H9 (cell line): Measurements from ENCODE around the gene CD81. TPM values are rescaled to one million over a fixed set of nuclear protein-coding genes. Genes with fewer than 3 reads are reported as not detected.

ENCODE experiments used
- DNase-seq: peaks from one replicate; pipeline ENCODE4 v3.0.0-alpha.2; 2017
- H2AFZ ChIP-seq: one replicate; pipeline ENCODE4 v1.6.1; 2013; ENCODE audit warnings: mild to moderate bottlenecking, low read length, control low read depth, moderate library complexity
- H2AK5ac ChIP-seq: 2 replicates; pipeline ENCODE4 v1.6.1; 2013; ENCODE audit warnings: low read length, control low read depth, mixed read lengths; ENCODE audit not compliant: insufficient read length
- H2BK120ac ChIP-seq: one replicate; pipeline ENCODE4 v1.6.1; 2013; ENCODE audit warnings: low read depth, mild to moderate bottlenecking, low read length, control low read depth, inconsistent platforms; ENCODE audit not compliant: poor library complexity, severe bottlenecking
- H2BK12ac ChIP-seq: 2 replicates; pipeline ENCODE4 v1.6.1; 2013; ENCODE audit warnings: low read length, control low read depth, mixed read lengths, low read depth; ENCODE audit not compliant: insufficient read length
- H2BK15ac ChIP-seq: 2 replicates; pipeline ENCODE4 v1.6.1; 2013; ENCODE audit warnings: low read depth, low read length, control low read depth
- H2BK20ac ChIP-seq: one replicate; pipeline ENCODE4 v1.6.1; 2013; ENCODE audit warnings: low read depth, mild to moderate bottlenecking, low read length, control low read depth, inconsistent platforms; ENCODE audit not compliant: poor library complexity, severe bottlenecking
- H2BK5ac ChIP-seq: 2 replicates; pipeline ENCODE4 v1.6.1; 2013; ENCODE audit warnings: low read length, control low read depth, mixed read lengths; ENCODE audit not compliant: insufficient read length
- H3K14ac ChIP-seq: 2 replicates; pipeline ENCODE4 v1.6.1; 2013; ENCODE audit warnings: low read length, control low read depth; ENCODE audit not compliant: insufficient read depth
- H3K18ac ChIP-seq: 2 replicates; pipeline ENCODE4 v1.6.1; 2013; ENCODE audit warnings: low read depth, mild to moderate bottlenecking, mixed read lengths, low read length, control low read depth; ENCODE audit not compliant: insufficient read length
- H3K23ac ChIP-seq: 2 replicates; pipeline ENCODE4 v1.6.1; 2013; ENCODE audit warnings: low read length, control low read depth, mixed read lengths, low read depth; ENCODE audit not compliant: insufficient read length
- H3K23me2 ChIP-seq: 2 replicates; pipeline ENCODE4 v1.6.1; 2013; ENCODE audit warnings: low read depth, mild to moderate bottlenecking, mixed read lengths, low read length, control low read depth; ENCODE audit not compliant: insufficient read length, poor library complexity, severe bottlenecking
- H3K27ac ChIP-seq: 2 replicates; pipeline ENCODE4 v1.5.1; 2013; ENCODE audit warnings: low read length, control low read depth, mixed read lengths, low read depth; ENCODE audit not compliant: insufficient read length
- H3K27me3 ChIP-seq: 2 replicates; pipeline ENCODE4 v1.6.1; 2013; ENCODE audit warnings: low read length, control low read depth, inconsistent platforms; ENCODE audit not compliant: insufficient read depth
- H3K4ac ChIP-seq: 2 replicates; pipeline ENCODE4 v1.6.1; 2013; ENCODE audit warnings: low read depth, mild to moderate bottlenecking, control low read depth, inconsistent platforms, low read length, moderate library complexity
- H3K4me1 ChIP-seq: 2 replicates; pipeline ENCODE4 v1.6.1; 2013; ENCODE audit warnings: low read length, control low read depth, inconsistent platforms; ENCODE audit not compliant: insufficient read depth
- H3K4me2 ChIP-seq: 2 replicates; pipeline ENCODE4 v1.6.1; 2013; ENCODE audit warnings: low read length, control low read depth, mixed read lengths; ENCODE audit not compliant: insufficient read length, insufficient read depth
- H3K56ac ChIP-seq: 2 replicates; pipeline ENCODE4 v1.6.1; 2013; ENCODE audit warnings: low read depth, mild to moderate bottlenecking, mixed read lengths, low read length, control low read depth; ENCODE audit not compliant: insufficient read length
- H3K79me1 ChIP-seq: 2 replicates; pipeline ENCODE4 v1.6.1; 2013; ENCODE audit warnings: low read depth, mild to moderate bottlenecking, moderate library complexity, low read length, control low read depth, inconsistent platforms; ENCODE audit not compliant: insufficient read depth, poor library complexity, severe bottlenecking
- H3K79me2 ChIP-seq: 2 replicates; pipeline ENCODE4 v1.6.1; 2013; ENCODE audit warnings: low read length, control low read depth, inconsistent platforms; ENCODE audit not compliant: insufficient read depth
- H3K9ac ChIP-seq: 2 replicates; pipeline ENCODE4 v1.6.1; 2013; ENCODE audit warnings: low read length, control low read depth, mixed read lengths; ENCODE audit not compliant: insufficient read length; ENCODE audit errors: extremely low read depth
- H3K9me3 ChIP-seq: one replicate; pipeline ENCODE4 v1.6.1; 2013; ENCODE audit warnings: low read depth, low read length, inconsistent platforms; ENCODE audit not compliant: control insufficient read depth
- H3T11ph ChIP-seq: one replicate; pipeline ENCODE4 v1.6.1; 2013; ENCODE audit warnings: mild to moderate bottlenecking, low read length, control low read depth, inconsistent platforms
- H4K20me1 ChIP-seq: one replicate; pipeline ENCODE4 v1.6.1; 2013; ENCODE audit not compliant: control insufficient read depth, insufficient read length, insufficient read depth
- H4K5ac ChIP-seq: 2 replicates; pipeline ENCODE4 v1.6.1; 2013; ENCODE audit warnings: low read depth, mild to moderate bottlenecking, mixed read lengths, low read length, control low read depth; ENCODE audit not compliant: insufficient read length
- H4K8ac ChIP-seq: replicated peaks from 2 replicates; pipeline ENCODE4 v1.6.1; 2013; ENCODE audit warnings: low read length, control low read depth, mixed read lengths, low read depth; ENCODE audit not compliant: insufficient read length
- H4K91ac ChIP-seq: 2 replicates; pipeline ENCODE4 v1.6.1; 2013; ENCODE audit warnings: low read depth, mild to moderate bottlenecking, moderate library complexity, mixed read lengths, low read length, control low read depth; ENCODE audit not compliant: insufficient read length
- H3K27ac Mint-ChIP-seq, 3 experiments: 2 replicates in 2 of 3; 3 replicates in 1 of 3; pipeline ENCODE4 v1.8.0; 2020 to 2021; ENCODE audit warnings: mixed read lengths in 3 of 3, mild to moderate bottlenecking in 1 of 3, moderate library complexity in 1 of 3
- H3K27me3 Mint-ChIP-seq: 2 replicates; pipeline ENCODE4 v1.8.0; 2021; ENCODE audit warnings: low read depth, mild to moderate bottlenecking, moderate library complexity, mixed read lengths
- H3K36me3 Mint-ChIP-seq, 3 experiments: 2 replicates in 2 of 3; 3 replicates in 1 of 3; pipeline ENCODE4 v1.8.0; 2020 to 2021; ENCODE audit warnings: low read depth in 3 of 3, mixed read lengths in 3 of 3; ENCODE audit not compliant: insufficient read depth in 1 of 3
- H3K4me1 Mint-ChIP-seq, 2 experiments: 2 replicates each; pipeline ENCODE4 v1.8.0; 2020; ENCODE audit warnings: mixed read lengths in 2 of 2
- H3K4me3 Mint-ChIP-seq, 2 experiments: 2 replicates in 1 of 2; 3 replicates in 1 of 2; pipeline ENCODE4 v1.8.0; 2020 to 2021; ENCODE audit warnings: mild to moderate bottlenecking in 2 of 2, mixed read lengths in 2 of 2, moderate library complexity in 1 of 2
- H3K9me3 Mint-ChIP-seq, 2 experiments: 2 replicates in 1 of 2; 3 replicates in 1 of 2; pipeline ENCODE4 v1.8.0; 2020; ENCODE audit warnings: mild to moderate bottlenecking in 2 of 2, mixed read lengths in 2 of 2, moderate library complexity in 1 of 2
- CTCF ChIP-seq: fragments of 200-600 bp; sonication (generic); conservative IDR thresholded peaks from 3 replicates; pipeline ENCODE4 v1.8.0; 2021; ENCODE audit warnings: antibody characterized with exemption, mild to moderate bottlenecking
- WGBS: extraction: QIAGEN DNeasy Blood & Tissue Kit; methylation state at CpG from one replicate; pipeline ENCODE4 v1.1.7; 2013; ENCODE audit warnings: missing lambda C conversion rate, low lambda C conversion rate, mixed read lengths; ENCODE audit not compliant: insufficient read length; ENCODE audit errors: extremely low coverage; 5-methylcytosine and 5-hydroxymethylcytosine counted together
- total RNA-seq: library from RNA; stranded (reverse); gene quantifications from 2 replicates; pipeline ENCODE4 v1.2.1, GENCODE V29; 2021

CD81 gene
- total RNA-seq, 1 experiment from 2014 or later: 246 TPM

- H3K4me3 Mint-ChIP-seq: no peak overlapping the region
- H3K4ac ChIP-seq: no peak overlapping the region
- no peaks in the 10 kb centered on the region for H3K27me3 ChIP-seq
- peaks cover 8% of the 10 kb centered on the region for H3K79me1 ChIP-seq
- H3T11ph ChIP-seq: no peak overlapping the region
- no peak overlapping the region for H2BK5ac ChIP-seq
- TF ChIP-seq CTCF: no peak
- no peak overlapping the region for H2BK12ac ChIP-seq
- H3K18ac ChIP-seq: no peak overlapping the region
- peaks cover 16 to 28% of the 10 kb centered on the region in 2 experiments for H3K4me1 Mint-ChIP-seq
- no peak overlapping the region for H3K23ac ChIP-seq
- no peaks in the 10 kb centered on the region for H3K9me3 ChIP-seq
- no CpG with 5 or more reads among the region's 14 CpGs for WGBS
- H3K4me1 ChIP-seq: no peaks in the 10 kb centered on the region; the same call in 1 of the 2 replicates
- no peak overlapping the region for H3K14ac ChIP-seq
- H4K20me1 ChIP-seq: peaks cover 8% of the 10 kb centered on the region
- no peak overlapping the region for H4K8ac ChIP-seq
- peaks cover 1 to 16% (median 11%) of the 10 kb centered on the region in 3 experiments; a peak in 6 of 7 replicates for H3K36me3 Mint-ChIP-seq
- no peak overlapping the region for H3K9ac ChIP-seq
- H3K23me2 ChIP-seq: no peaks in the 10 kb centered on the region
- no peak overlapping the region for H2BK15ac ChIP-seq
- H4K91ac ChIP-seq: no peak overlapping the region
- H3K27ac ChIP-seq: no peak overlapping the region
- no peak overlapping the region for H2BK20ac ChIP-seq
- no peak overlapping the region for H2BK120ac ChIP-seq
- H4K5ac ChIP-seq: no peak overlapping the region
- no peak overlapping the region for H2AK5ac ChIP-seq
- no peaks in the 10 kb centered on the region for H3K9me3 Mint-ChIP-seq
- DNase-seq: no peak
- H3K4me2 ChIP-seq: no peak overlapping the region
- no peaks in the 10 kb centered on the region for H3K27me3 Mint-ChIP-seq
- no peak overlapping the region for H3K27ac Mint-ChIP-seq
- H3K79me2 ChIP-seq: peaks cover 27% of the 10 kb centered on the region; the same call in 1 of the 2 replicates
- no peak overlapping the region for H2AFZ ChIP-seq
- H3K56ac ChIP-seq: no peak overlapping the region
These were observed 10.3 kb downstream of the CD81 start for GRCh38 chr11:2387266-2387987.
